Stimulated activated effector memory CD8-positive, alpha-beta T cell treated with anti-CD3 and anti-CD28 coated beads, Interleukin-12 subunit alpha, Interleukin-12 subunit beta, amount 100 ng/mL, for 72 hours (primary cell): ENCODE results near the gene RC3H1.
"Not testable (repeated sequence)": the region's sequence is repeated elsewhere in the genome, so short reads cannot be mapped to it uniquely, and the experiment has no call there.

Experiments
- ATAC-seq: fragments of 150-1000 bp; cut with Tn5 transposase; 2 replicates; pipeline ENCODE4 v1.10.0; 2021
- DNase-seq, 2 donors: peaks; one replicate each; pipeline ENCODE4 v3.0.0; 2021 to 2022; ENCODE audit warnings: low spot score in 2 of 2
- H3K27ac Mint-ChIP-seq: one replicate; pipeline ENCODE4 v1.8.0; 2022; ENCODE audit warnings: mild to moderate bottlenecking, mixed read lengths
- H3K36me3 Mint-ChIP-seq: one replicate; pipeline ENCODE4 v1.8.0; 2022; ENCODE audit warnings: mild to moderate bottlenecking, mixed read lengths
- H3K4me1 Mint-ChIP-seq: one replicate; pipeline ENCODE4 v1.8.0; 2022; ENCODE audit warnings: mixed read lengths
- H3K4me3 Mint-ChIP-seq: one replicate; pipeline ENCODE4 v1.8.0; 2022; ENCODE audit warnings: mild to moderate bottlenecking, mixed read lengths
- H3K9me3 Mint-ChIP-seq: one replicate; pipeline ENCODE4 v1.8.0; 2022; ENCODE audit warnings: mixed read lengths

Gene RC3H1, protein sequence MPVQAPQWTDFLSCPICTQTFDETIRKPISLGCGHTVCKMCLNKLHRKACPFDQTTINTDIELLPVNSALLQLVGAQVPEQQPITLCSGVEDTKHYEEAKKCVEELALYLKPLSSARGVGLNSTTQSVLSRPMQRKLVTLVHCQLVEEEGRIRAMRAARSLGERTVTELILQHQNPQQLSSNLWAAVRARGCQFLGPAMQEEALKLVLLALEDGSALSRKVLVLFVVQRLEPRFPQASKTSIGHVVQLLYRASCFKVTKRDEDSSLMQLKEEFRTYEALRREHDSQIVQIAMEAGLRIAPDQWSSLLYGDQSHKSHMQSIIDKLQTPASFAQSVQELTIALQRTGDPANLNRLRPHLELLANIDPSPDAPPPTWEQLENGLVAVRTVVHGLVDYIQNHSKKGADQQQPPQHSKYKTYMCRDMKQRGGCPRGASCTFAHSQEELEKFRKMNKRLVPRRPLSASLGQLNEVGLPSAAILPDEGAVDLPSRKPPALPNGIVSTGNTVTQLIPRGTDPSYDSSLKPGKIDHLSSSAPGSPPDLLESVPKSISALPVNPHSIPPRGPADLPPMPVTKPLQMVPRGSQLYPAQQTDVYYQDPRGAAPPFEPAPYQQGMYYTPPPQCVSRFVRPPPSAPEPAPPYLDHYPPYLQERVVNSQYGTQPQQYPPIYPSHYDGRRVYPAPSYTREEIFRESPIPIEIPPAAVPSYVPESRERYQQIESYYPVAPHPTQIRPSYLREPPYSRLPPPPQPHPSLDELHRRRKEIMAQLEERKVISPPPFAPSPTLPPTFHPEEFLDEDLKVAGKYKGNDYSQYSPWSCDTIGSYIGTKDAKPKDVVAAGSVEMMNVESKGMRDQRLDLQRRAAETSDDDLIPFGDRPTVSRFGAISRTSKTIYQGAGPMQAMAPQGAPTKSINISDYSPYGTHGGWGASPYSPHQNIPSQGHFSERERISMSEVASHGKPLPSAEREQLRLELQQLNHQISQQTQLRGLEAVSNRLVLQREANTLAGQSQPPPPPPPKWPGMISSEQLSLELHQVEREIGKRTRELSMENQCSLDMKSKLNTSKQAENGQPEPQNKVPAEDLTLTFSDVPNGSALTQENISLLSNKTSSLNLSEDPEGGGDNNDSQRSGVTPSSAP

DNA sequence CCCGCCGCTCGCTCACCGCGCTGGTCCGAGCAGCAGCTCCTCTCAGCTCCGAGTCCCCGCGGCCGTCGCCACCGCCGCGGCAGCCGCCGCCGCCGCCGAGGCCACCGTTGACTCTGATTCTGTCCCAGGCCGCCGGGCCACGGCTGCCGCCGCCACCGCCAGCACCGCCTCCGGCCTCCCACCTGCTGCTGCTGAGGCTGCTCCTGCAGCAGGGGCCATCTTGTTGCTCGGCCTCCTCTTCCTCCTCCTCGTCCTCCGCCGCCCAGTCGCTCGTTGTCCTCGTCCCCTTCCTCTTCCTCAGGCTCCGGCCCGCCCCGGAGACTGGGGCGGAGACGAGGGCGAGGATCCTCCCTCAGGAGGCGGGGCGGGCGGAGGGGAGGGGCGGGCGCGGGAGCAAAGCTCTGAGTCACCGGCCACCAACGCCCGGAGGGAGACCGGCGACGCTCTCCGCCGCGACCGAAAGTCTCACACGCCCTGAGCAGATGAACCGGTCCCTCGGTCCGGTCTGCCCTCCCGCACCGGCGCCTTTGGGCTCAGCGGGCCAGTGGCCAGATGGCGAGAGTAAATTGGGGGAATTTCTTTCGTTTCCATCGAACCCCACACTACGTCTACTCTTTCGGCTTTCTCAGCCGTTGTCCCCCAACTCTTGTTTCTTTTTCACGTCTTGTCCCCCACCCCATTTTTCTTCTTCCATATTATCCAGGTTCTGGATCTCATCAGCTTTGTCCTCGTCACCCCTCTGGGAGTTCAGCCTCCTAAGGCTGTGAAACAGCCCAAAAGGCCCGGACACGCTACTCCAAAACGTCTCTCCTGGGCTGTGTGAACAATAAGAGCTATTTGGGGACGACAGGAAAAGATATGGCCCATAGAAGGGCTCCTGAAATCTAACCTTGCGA lies at the start of gene RC3H1:
RC3H1 (minus strand) TSS at position 278 of the 896 bp plus-strand sequence. CDS start 29,372 bp downstream, outside the sequence.
- H3K36me3 Mint-ChIP-seq: peaks cover 29% of the 10 kb centered on the region
- peak; percentile 93 for ATAC-seq
- peaks cover 27% of the 10 kb centered on the region for H3K4me1 Mint-ChIP-seq

DNA sequence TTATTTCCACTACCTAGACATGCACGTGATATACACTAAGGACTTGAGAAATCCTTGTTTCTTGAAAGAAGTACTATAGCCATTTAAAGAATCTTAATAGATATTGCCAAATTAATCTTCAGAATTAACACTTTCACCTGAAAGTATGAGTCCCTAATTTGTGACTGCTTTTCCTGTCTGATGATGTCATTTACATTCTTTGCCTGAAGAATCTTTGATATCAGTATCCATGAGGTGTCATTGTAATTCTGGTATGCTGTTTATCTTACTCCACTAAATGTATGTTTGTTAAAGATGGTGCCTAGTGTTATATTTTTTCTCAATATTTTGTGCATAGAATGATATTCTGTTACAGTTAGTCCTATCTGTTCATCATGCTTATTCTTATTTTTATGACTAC lies 48.5 kb upstream of the RC3H1 start:
- ATAC-seq (no peak), DNase-seq (no peak)
- no peaks in the 10 kb centered on the region for H3K36me3 Mint-ChIP-seq
- peaks cover 8% of the 10 kb centered on the region for H3K4me1 Mint-ChIP-seq
- H3K4me3 Mint-ChIP-seq: no peak overlapping the region
- H3K9me3 Mint-ChIP-seq: no peaks in the 10 kb centered on the region
- H3K27ac Mint-ChIP-seq: no peak overlapping the region

More for the DNA sequence above, at the start of gene RC3H1:
- DNase-seq: peak; percentile 70 to 94
- H3K27ac Mint-ChIP-seq: peak within 1 kb of the TSS; percentile 91
- no peaks in the 10 kb centered on the region for H3K9me3 Mint-ChIP-seq
- H3K4me3 Mint-ChIP-seq: peak within 1 kb of the TSS; percentile 84

DNA sequence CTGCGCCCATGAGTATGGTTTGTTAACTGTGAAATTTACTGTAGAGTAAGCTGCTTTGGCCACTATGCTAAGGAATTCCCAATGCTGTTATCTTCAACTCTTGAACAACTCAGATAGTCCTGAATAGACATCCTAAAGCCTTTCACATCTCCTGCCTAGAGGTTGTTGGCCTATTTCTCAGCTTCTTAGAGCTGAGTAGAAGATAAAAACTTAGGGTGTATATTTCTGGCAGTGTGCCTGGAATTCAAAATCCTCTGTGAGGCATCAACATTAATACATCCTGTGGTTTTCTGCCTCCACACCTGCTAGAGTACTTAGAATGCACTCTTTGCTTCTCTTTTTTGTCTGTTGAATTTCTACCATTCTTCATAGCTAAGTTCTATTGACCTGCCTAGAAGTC lies 45.8 kb upstream of the RC3H1 start:
- Mint-ChIP-seq H3K4me3 (no peak overlapping the region), H3K27ac (no peak overlapping the region), H3K9me3 (no peaks in the 10 kb centered on the region), H3K36me3 (no peaks in the 10 kb centered on the region), H3K4me1 (peaks cover 8% of the 10 kb centered on the region)
- no peak for ATAC-seq
- no peak for DNase-seq

DNA sequence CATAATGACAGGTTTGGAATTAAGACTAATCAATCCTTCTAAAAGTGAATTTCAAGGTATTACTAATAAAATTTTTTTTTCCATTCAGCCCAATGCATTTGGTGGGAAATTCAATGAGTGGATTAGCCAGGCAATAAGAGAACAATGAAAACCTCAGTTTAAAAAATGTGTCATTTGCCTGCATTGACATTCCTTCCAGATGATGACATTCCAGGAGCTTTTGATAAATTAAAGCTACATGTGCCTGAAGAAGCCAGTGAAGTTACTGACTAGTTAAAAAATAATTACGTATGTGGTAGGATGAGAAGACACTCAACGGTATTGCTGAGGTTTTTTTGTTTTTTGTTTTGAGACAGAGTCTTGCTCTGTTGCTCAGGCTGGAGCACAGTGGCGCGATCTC lies 37.9 kb upstream of the RC3H1 start:
- ATAC-seq: no peak
- no peaks in the 10 kb centered on the region for H3K9me3 Mint-ChIP-seq
- no peak overlapping the region for H3K27ac Mint-ChIP-seq
- no peak for DNase-seq
- no peaks in the 10 kb centered on the region for H3K36me3 Mint-ChIP-seq
- H3K4me3 Mint-ChIP-seq: no peak overlapping the region
- H3K4me1 Mint-ChIP-seq: no peaks in the 10 kb centered on the region

DNA sequence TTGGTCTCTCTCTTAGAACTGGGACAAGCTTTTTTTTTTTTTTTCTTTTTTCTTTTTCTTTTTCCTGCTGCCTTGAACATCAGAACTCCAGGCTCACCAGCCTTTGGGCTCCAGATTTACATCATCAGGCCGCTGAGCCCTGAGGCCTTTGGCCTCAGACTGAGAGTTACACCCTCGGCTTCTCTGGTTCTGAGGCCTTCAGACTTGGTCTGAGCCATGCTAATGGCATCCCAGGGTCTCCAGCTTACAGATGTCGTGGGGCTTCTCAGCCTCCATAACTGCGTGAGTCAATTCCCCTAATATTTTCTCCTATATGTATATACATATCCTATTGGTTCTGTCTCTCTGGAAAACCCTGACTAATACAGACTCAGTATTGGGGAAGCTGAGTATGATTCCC lies 36.5 kb upstream of the RC3H1 start:
- no peak overlapping the region for H3K4me3 Mint-ChIP-seq
- no peaks in the 10 kb centered on the region for H3K9me3 Mint-ChIP-seq
- H3K4me1 Mint-ChIP-seq: no peaks in the 10 kb centered on the region
- H3K27ac Mint-ChIP-seq: no peak overlapping the region
- DNase-seq (no peak), ATAC-seq (no peak)
- no peaks in the 10 kb centered on the region for H3K36me3 Mint-ChIP-seq

DNA sequence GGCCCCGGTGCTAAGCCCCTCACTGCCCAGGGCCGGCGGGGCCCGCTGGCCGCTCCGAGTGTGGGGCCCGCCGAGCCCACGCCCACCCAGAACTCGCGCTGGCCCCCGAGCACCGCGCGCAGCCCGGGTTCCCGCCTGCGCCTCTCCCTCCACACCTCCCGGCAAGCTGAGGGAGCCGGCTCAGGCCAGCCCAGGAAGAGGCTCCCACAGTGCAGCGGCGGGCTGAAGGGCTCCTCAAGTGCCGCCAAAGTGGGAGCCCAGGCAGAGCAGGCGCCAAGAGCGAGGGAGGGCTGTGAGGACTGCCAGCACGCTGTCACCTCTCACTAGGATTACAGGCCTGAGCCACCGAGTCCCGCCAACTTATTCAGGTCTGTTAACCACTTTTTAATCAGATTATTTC lies 34.5 kb upstream of the RC3H1 start:
- H3K9me3 Mint-ChIP-seq, DNase-seq, H3K4me3 Mint-ChIP-seq, ATAC-seq, H3K4me1 Mint-ChIP-seq, H3K36me3 Mint-ChIP-seq, H3K27ac Mint-ChIP-seq: not testable (repeated sequence)

DNA sequence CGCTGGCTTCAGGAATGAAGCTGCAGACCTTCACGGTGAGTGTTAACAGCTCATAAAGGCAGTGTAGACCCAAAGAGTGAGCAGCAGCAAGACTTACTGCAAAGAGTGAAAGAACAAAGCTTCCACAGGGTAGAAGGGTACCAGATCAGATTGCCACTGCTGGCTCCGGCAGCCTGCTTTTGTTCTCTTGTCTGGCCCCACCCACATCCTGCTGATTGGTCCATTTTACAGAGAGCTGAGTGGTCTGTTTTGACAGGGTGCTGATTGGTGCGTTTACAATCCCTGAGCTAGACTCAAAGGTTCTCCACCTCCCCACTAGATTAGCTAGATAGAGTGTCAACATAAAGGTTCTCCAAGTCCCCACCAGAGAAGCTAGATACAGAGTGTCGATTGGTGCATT lies 33.6 kb upstream of the RC3H1 start:
- not testable (repeated sequence) for H3K36me3 Mint-ChIP-seq, ATAC-seq, H3K27ac Mint-ChIP-seq, DNase-seq, H3K9me3 Mint-ChIP-seq, H3K4me1 Mint-ChIP-seq, H3K4me3 Mint-ChIP-seq

DNA sequence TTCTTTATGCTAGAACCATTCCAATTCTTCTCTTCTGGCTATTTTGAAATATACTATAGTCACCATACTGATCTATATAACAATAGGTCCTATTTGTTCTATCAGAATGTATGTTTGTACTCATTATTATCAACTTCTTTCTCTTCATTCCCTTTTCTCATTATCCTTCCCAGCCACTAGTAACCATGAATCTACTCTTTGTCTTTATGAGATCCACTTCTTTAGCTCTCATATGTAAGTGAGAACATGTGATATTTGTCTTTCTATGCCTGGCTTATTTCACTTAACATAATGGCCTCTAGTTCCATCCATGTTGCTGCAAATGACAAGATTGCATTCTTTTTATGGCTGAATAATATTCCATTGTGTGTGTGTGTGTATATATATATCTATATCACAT lies 31.7 kb upstream of the RC3H1 start:
- H3K36me3 Mint-ChIP-seq: no peaks in the 10 kb centered on the region
- ATAC-seq (no peak), DNase-seq (no peak)
- H3K9me3 Mint-ChIP-seq: no peaks in the 10 kb centered on the region
- no peak overlapping the region for H3K27ac Mint-ChIP-seq
- no peak overlapping the region for H3K4me3 Mint-ChIP-seq
- no peaks in the 10 kb centered on the region for H3K4me1 Mint-ChIP-seq

DNA sequence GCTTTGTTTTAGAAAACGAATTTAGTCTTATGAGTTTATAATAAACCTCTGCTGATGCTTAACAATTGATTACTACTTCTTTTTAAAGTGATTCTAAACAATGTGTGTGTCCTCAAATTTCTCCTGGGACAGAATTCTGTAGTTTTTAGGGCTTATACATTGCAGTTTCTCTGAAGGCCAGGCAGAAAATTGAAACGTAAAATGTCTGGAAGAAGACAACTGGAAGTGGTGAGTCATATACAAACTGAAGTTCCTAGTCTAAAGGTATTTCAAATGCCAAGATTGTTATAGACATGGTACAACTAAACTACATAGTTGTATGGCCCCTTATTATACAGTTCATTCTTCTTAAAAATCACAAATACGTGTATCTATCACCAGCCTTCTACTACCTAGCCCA lies 30.5 kb upstream of the RC3H1 start:
- no peak for ATAC-seq
- Mint-ChIP-seq H3K36me3 (no peaks in the 10 kb centered on the region), H3K4me3 (no peak overlapping the region), H3K9me3 (no peaks in the 10 kb centered on the region), H3K4me1 (no peaks in the 10 kb centered on the region), H3K27ac (no peak overlapping the region)
- DNase-seq: no peak

DNA sequence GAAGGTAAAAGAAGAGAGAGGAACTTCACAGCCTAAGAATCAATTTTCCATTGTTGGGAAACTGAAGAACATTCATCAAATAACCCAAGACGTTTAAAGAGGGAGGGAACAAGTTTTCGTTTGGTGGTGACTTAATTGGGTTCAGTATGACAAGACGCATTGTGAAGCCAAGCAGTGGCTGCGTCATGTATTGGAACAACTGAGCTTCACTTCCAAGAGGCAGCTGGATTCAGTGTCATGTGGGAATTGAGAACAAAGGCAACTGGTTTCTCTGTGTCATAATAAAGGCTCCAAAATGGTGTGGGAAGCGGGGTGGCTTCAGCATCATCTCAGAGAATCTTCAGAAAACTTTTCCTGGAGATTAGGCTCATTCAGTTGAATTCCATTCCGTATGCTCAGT lies 29.8 kb upstream of the RC3H1 start:
- ATAC-seq (no peak), DNase-seq (no peak)
- no peaks in the 10 kb centered on the region for H3K4me1 Mint-ChIP-seq
- no peak overlapping the region for H3K27ac Mint-ChIP-seq
- H3K36me3 Mint-ChIP-seq: no peaks in the 10 kb centered on the region
- no peaks in the 10 kb centered on the region for H3K9me3 Mint-ChIP-seq
- no peak overlapping the region for H3K4me3 Mint-ChIP-seq

DNA sequence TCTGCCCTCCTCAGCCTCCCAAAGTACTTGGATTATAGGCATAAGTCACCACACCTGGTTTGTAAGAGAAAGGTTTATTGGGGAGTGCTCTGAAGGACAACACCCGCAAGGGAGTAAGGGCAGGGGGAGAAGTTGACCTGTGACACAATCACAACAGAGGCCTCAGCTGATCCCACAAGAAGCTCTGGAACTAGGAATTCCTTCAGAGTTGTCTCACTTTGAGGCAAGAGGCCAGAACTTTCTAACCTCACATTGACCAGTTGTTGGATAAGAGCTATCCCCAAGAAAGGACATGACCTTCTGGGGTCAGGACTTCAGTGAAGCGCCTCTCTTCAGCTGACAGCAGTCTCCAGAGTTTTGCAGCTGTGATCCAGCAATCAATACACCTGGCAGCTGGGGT lies 27.4 kb upstream of the RC3H1 start:
- Mint-ChIP-seq H3K4me1 (no peaks in the 10 kb centered on the region), H3K9me3 (no peaks in the 10 kb centered on the region), H3K36me3 (no peaks in the 10 kb centered on the region), H3K27ac (no peak overlapping the region), H3K4me3 (no peak overlapping the region)
- DNase-seq (no peak), ATAC-seq (no peak)

DNA sequence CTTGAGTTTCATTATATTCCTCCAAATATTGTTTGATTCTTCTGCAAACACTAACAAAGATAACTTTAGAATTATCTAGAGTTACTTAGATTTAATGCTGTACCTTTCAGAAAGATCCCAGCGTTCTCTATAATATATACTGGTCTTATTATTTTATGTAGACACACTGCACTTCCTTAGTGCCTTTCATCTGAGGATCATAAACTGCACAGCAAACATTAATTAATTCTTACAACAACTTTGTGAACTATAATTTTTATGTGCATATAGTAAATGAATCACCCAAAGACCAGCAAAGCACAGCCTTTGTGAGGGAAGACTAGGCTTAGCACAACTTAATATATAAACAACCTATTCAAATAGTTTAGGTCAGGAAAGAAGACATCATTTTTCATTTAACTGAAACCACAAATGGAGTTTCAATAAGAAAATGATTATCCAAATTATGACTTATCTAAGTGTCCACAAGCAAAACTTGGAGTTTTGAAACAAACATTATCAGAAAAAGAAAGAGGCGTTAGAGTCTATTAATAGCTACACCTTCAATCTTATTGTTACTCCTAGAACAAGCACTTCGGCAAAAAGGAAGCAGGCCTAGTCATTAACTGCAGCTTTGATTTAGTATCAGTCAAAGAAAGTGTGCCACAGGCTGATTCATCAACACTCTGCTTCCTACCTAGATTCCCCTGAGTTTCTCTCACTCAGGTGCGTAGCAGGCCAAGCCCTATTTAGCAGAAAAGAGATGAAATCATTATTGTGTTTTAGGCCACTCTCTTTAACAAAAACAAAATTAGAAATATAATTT lies 22.5 kb upstream of the RC3H1 start:
- Mint-ChIP-seq H3K27ac (no peak overlapping the region), H3K4me3 (no peak overlapping the region), H3K36me3 (no peaks in the 10 kb centered on the region), H3K9me3 (no peaks in the 10 kb centered on the region), H3K4me1 (peaks cover 5% of the 10 kb centered on the region)
- peak; percentile 68 for ATAC-seq
- no peak for DNase-seq

DNA sequence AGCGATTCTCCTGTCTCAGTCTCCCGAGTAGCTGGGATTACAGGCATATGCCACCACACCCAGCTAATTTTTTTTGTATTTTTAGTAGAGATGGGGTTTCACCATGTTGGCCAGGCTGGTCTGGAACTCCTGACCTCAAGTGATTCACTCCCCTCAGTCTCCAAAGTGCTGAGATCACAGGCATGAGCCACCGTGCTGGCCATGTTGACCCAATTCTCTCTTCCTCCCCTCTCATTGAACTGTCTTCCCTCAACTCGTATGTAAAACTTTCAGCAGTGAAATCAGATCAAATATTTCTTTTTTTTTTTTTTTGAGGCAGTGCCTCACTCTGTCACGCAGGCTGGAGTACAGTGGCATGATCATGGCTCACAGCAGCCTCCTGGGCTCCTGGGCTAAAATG lies 20.4 kb upstream of the RC3H1 start:
- not testable (repeated sequence) for DNase-seq, H3K4me1 Mint-ChIP-seq, H3K4me3 Mint-ChIP-seq, H3K27ac Mint-ChIP-seq, H3K9me3 Mint-ChIP-seq, H3K36me3 Mint-ChIP-seq
- peak; percentile 71 for ATAC-seq

DNA sequence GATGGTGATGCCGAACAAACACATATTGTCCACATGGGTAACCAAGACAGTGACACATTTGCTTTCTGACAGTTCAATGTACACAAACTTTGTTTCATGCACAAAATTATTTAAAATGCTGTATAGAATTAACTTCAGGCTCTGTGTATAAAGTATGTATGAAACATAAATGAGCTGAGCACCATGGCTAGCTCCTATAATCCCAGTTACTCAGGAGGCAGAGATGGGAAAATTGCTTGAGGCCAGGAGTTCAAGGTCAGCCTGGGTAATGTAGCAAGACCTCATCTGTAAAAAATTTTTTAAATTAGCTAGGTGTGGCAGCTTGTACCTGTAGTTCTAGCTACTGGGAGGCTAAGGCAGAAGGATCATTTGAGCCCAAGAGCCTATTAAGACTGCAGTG lies 19.2 kb upstream of the RC3H1 start:
- no peak overlapping the region for H3K4me3 Mint-ChIP-seq
- no peaks in the 10 kb centered on the region for H3K9me3 Mint-ChIP-seq
- H3K36me3 Mint-ChIP-seq: no peaks in the 10 kb centered on the region
- DNase-seq: no peak
- H3K4me1 Mint-ChIP-seq: peaks cover 5% of the 10 kb centered on the region
- ATAC-seq: no peak
- no peak overlapping the region for H3K27ac Mint-ChIP-seq
